H9 (cell line): ENCODE measurements around the gene TSSC4. TPM values are rescaled to one million over a fixed set of nuclear protein-coding genes. Genes with fewer than 3 reads are reported as not detected.

Source experiments
- DNase-seq: peaks from one replicate; pipeline ENCODE4 v3.0.0-alpha.2; 2017
- H2AFZ ChIP-seq: one replicate; pipeline ENCODE4 v1.6.1; 2013; ENCODE audit warnings: mild to moderate bottlenecking, low read length, control low read depth, moderate library complexity
- H2AK5ac ChIP-seq: 2 replicates; pipeline ENCODE4 v1.6.1; 2013; ENCODE audit warnings: low read length, control low read depth, mixed read lengths; ENCODE audit not compliant: insufficient read length
- H2BK120ac ChIP-seq: one replicate; pipeline ENCODE4 v1.6.1; 2013; ENCODE audit warnings: low read depth, mild to moderate bottlenecking, low read length, control low read depth, inconsistent platforms; ENCODE audit not compliant: poor library complexity, severe bottlenecking
- H2BK12ac ChIP-seq: 2 replicates; pipeline ENCODE4 v1.6.1; 2013; ENCODE audit warnings: low read length, control low read depth, mixed read lengths, low read depth; ENCODE audit not compliant: insufficient read length
- H2BK15ac ChIP-seq: 2 replicates; pipeline ENCODE4 v1.6.1; 2013; ENCODE audit warnings: low read depth, low read length, control low read depth
- H2BK20ac ChIP-seq: one replicate; pipeline ENCODE4 v1.6.1; 2013; ENCODE audit warnings: low read depth, mild to moderate bottlenecking, low read length, control low read depth, inconsistent platforms; ENCODE audit not compliant: poor library complexity, severe bottlenecking
- H2BK5ac ChIP-seq: 2 replicates; pipeline ENCODE4 v1.6.1; 2013; ENCODE audit warnings: low read length, control low read depth, mixed read lengths; ENCODE audit not compliant: insufficient read length
- H3K14ac ChIP-seq: 2 replicates; pipeline ENCODE4 v1.6.1; 2013; ENCODE audit warnings: low read length, control low read depth; ENCODE audit not compliant: insufficient read depth
- H3K18ac ChIP-seq: 2 replicates; pipeline ENCODE4 v1.6.1; 2013; ENCODE audit warnings: low read depth, mild to moderate bottlenecking, mixed read lengths, low read length, control low read depth; ENCODE audit not compliant: insufficient read length
- H3K23ac ChIP-seq: 2 replicates; pipeline ENCODE4 v1.6.1; 2013; ENCODE audit warnings: low read length, control low read depth, mixed read lengths, low read depth; ENCODE audit not compliant: insufficient read length
- H3K23me2 ChIP-seq: 2 replicates; pipeline ENCODE4 v1.6.1; 2013; ENCODE audit warnings: low read depth, mild to moderate bottlenecking, mixed read lengths, low read length, control low read depth; ENCODE audit not compliant: insufficient read length, poor library complexity, severe bottlenecking
- H3K27ac ChIP-seq: 2 replicates; pipeline ENCODE4 v1.5.1; 2013; ENCODE audit warnings: low read length, control low read depth, mixed read lengths, low read depth; ENCODE audit not compliant: insufficient read length
- H3K27me3 ChIP-seq: 2 replicates; pipeline ENCODE4 v1.6.1; 2013; ENCODE audit warnings: low read length, control low read depth, inconsistent platforms; ENCODE audit not compliant: insufficient read depth
- H3K4ac ChIP-seq: 2 replicates; pipeline ENCODE4 v1.6.1; 2013; ENCODE audit warnings: low read depth, mild to moderate bottlenecking, control low read depth, inconsistent platforms, low read length, moderate library complexity
- H3K4me1 ChIP-seq: 2 replicates; pipeline ENCODE4 v1.6.1; 2013; ENCODE audit warnings: low read length, control low read depth, inconsistent platforms; ENCODE audit not compliant: insufficient read depth
- H3K4me2 ChIP-seq: 2 replicates; pipeline ENCODE4 v1.6.1; 2013; ENCODE audit warnings: low read length, control low read depth, mixed read lengths; ENCODE audit not compliant: insufficient read length, insufficient read depth
- H3K56ac ChIP-seq: 2 replicates; pipeline ENCODE4 v1.6.1; 2013; ENCODE audit warnings: low read depth, mild to moderate bottlenecking, mixed read lengths, low read length, control low read depth; ENCODE audit not compliant: insufficient read length
- H3K79me1 ChIP-seq: 2 replicates; pipeline ENCODE4 v1.6.1; 2013; ENCODE audit warnings: low read depth, mild to moderate bottlenecking, moderate library complexity, low read length, control low read depth, inconsistent platforms; ENCODE audit not compliant: insufficient read depth, poor library complexity, severe bottlenecking
- H3K79me2 ChIP-seq: 2 replicates; pipeline ENCODE4 v1.6.1; 2013; ENCODE audit warnings: low read length, control low read depth, inconsistent platforms; ENCODE audit not compliant: insufficient read depth
- H3K9ac ChIP-seq: 2 replicates; pipeline ENCODE4 v1.6.1; 2013; ENCODE audit warnings: low read length, control low read depth, mixed read lengths; ENCODE audit not compliant: insufficient read length; ENCODE audit errors: extremely low read depth
- H3K9me3 ChIP-seq: one replicate; pipeline ENCODE4 v1.6.1; 2013; ENCODE audit warnings: low read depth, low read length, inconsistent platforms; ENCODE audit not compliant: control insufficient read depth
- H3T11ph ChIP-seq: one replicate; pipeline ENCODE4 v1.6.1; 2013; ENCODE audit warnings: mild to moderate bottlenecking, low read length, control low read depth, inconsistent platforms
- H4K20me1 ChIP-seq: one replicate; pipeline ENCODE4 v1.6.1; 2013; ENCODE audit not compliant: control insufficient read depth, insufficient read length, insufficient read depth
- H4K5ac ChIP-seq: 2 replicates; pipeline ENCODE4 v1.6.1; 2013; ENCODE audit warnings: low read depth, mild to moderate bottlenecking, mixed read lengths, low read length, control low read depth; ENCODE audit not compliant: insufficient read length
- H4K8ac ChIP-seq: replicated peaks from 2 replicates; pipeline ENCODE4 v1.6.1; 2013; ENCODE audit warnings: low read length, control low read depth, mixed read lengths, low read depth; ENCODE audit not compliant: insufficient read length
- H4K91ac ChIP-seq: 2 replicates; pipeline ENCODE4 v1.6.1; 2013; ENCODE audit warnings: low read depth, mild to moderate bottlenecking, moderate library complexity, mixed read lengths, low read length, control low read depth; ENCODE audit not compliant: insufficient read length
- H3K27ac Mint-ChIP-seq, 3 experiments: 2 replicates in 2 of 3; 3 replicates in 1 of 3; pipeline ENCODE4 v1.8.0; 2020 to 2021; ENCODE audit warnings: mixed read lengths in 3 of 3, mild to moderate bottlenecking in 1 of 3, moderate library complexity in 1 of 3
- H3K27me3 Mint-ChIP-seq: 2 replicates; pipeline ENCODE4 v1.8.0; 2021; ENCODE audit warnings: low read depth, mild to moderate bottlenecking, moderate library complexity, mixed read lengths
- H3K36me3 Mint-ChIP-seq, 3 experiments: 2 replicates in 2 of 3; 3 replicates in 1 of 3; pipeline ENCODE4 v1.8.0; 2020 to 2021; ENCODE audit warnings: low read depth in 3 of 3, mixed read lengths in 3 of 3; ENCODE audit not compliant: insufficient read depth in 1 of 3
- H3K4me1 Mint-ChIP-seq, 2 experiments: 2 replicates each; pipeline ENCODE4 v1.8.0; 2020; ENCODE audit warnings: mixed read lengths in 2 of 2
- H3K4me3 Mint-ChIP-seq, 2 experiments: 2 replicates in 1 of 2; 3 replicates in 1 of 2; pipeline ENCODE4 v1.8.0; 2020 to 2021; ENCODE audit warnings: mild to moderate bottlenecking in 2 of 2, mixed read lengths in 2 of 2, moderate library complexity in 1 of 2
- H3K9me3 Mint-ChIP-seq, 2 experiments: 2 replicates in 1 of 2; 3 replicates in 1 of 2; pipeline ENCODE4 v1.8.0; 2020; ENCODE audit warnings: mild to moderate bottlenecking in 2 of 2, mixed read lengths in 2 of 2, moderate library complexity in 1 of 2
- WGBS: extraction: QIAGEN DNeasy Blood & Tissue Kit; methylation state at CpG from one replicate; pipeline ENCODE4 v1.1.7; 2013; ENCODE audit warnings: missing lambda C conversion rate, low lambda C conversion rate, mixed read lengths; ENCODE audit not compliant: insufficient read length; ENCODE audit errors: extremely low coverage; 5-methylcytosine and 5-hydroxymethylcytosine counted together
- total RNA-seq: library from RNA; stranded (reverse); gene quantifications from 2 replicates; pipeline ENCODE4 v1.2.1, GENCODE V29; 2021
- TF ChIP-seq, protein P1 (sequence below): fragments of 200-600 bp; sonication (generic); conservative IDR thresholded peaks from 3 replicates; pipeline ENCODE4 v1.8.0; 2021; ENCODE audit warnings: antibody characterized with exemption, mild to moderate bottlenecking

TSSC4 gene
- total RNA-seq, 1 experiment from 2014 or later: 51.0 TPM

GRCh38 chr11:2449548-2450320 lies 49.2 kb downstream of the TSSC4 start:
- no peak overlapping the region for H3T11ph ChIP-seq
- H3K36me3 Mint-ChIP-seq: no peaks in the 10 kb centered on the region; a peak in 1 of 7 replicates
- DNase-seq: no peak
- H2BK120ac ChIP-seq: no peak overlapping the region
- no peak overlapping the region for H4K5ac ChIP-seq
- no peaks in the 10 kb centered on the region for H3K79me1 ChIP-seq
- WGBS: no CpG with 5 or more reads among the region's 26 CpGs
- no peak overlapping the region for H2BK15ac ChIP-seq
- no peak overlapping the region for H3K23ac ChIP-seq
- no peaks in the 10 kb centered on the region for H3K4me1 ChIP-seq
- no peak overlapping the region for H3K27ac Mint-ChIP-seq
- no peak overlapping the region for H3K4me3 Mint-ChIP-seq
- peaks cover 96% of the 10 kb centered on the region for H3K27me3 Mint-ChIP-seq
- H3K9ac ChIP-seq: no peak overlapping the region
- no peaks in the 10 kb centered on the region for H3K9me3 Mint-ChIP-seq
- H4K91ac ChIP-seq: no peak overlapping the region
- H3K18ac ChIP-seq: no peak overlapping the region
- H3K79me2 ChIP-seq: no peaks in the 10 kb centered on the region
- TF ChIP-seq, protein P1, sequence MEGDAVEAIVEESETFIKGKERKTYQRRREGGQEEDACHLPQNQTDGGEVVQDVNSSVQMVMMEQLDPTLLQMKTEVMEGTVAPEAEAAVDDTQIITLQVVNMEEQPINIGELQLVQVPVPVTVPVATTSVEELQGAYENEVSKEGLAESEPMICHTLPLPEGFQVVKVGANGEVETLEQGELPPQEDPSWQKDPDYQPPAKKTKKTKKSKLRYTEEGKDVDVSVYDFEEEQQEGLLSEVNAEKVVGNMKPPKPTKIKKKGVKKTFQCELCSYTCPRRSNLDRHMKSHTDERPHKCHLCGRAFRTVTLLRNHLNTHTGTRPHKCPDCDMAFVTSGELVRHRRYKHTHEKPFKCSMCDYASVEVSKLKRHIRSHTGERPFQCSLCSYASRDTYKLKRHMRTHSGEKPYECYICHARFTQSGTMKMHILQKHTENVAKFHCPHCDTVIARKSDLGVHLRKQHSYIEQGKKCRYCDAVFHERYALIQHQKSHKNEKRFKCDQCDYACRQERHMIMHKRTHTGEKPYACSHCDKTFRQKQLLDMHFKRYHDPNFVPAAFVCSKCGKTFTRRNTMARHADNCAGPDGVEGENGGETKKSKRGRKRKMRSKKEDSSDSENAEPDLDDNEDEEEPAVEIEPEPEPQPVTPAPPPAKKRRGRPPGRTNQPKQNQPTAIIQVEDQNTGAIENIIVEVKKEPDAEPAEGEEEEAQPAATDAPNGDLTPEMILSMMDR: no peak
- no peak overlapping the region for H4K8ac ChIP-seq
- H2AFZ ChIP-seq: no peak overlapping the region
- no peaks in the 10 kb centered on the region for H4K20me1 ChIP-seq
- no peak overlapping the region for H3K27ac ChIP-seq
- peaks cover 24% of the 10 kb centered on the region; the same call in 1 of the 2 replicates for H3K27me3 ChIP-seq
- H3K56ac ChIP-seq: no peak overlapping the region
- no peak overlapping the region for H3K4me2 ChIP-seq
- H3K4me1 Mint-ChIP-seq: peaks cover 0 to 3% of the 10 kb centered on the region in 2 experiments; a peak in 2 of 4 replicates
- no peak overlapping the region for H2AK5ac ChIP-seq
- H3K14ac ChIP-seq: no peak overlapping the region
- H2BK20ac ChIP-seq: no peak overlapping the region
- H3K9me3 ChIP-seq: no peaks in the 10 kb centered on the region
- H2BK5ac ChIP-seq: no peak overlapping the region
- peaks cover 3% of the 10 kb centered on the region for H3K23me2 ChIP-seq
- no peak overlapping the region for H2BK12ac ChIP-seq
- H3K4ac ChIP-seq: no peak overlapping the region
